ENCODE results near the gene ERMP1.
"Not testable (repeated sequence)": the region's sequence is repeated elsewhere in the genome, so short reads cannot be mapped to it uniquely, and the experiment has no call there.

Gene ERMP1

DNA sequence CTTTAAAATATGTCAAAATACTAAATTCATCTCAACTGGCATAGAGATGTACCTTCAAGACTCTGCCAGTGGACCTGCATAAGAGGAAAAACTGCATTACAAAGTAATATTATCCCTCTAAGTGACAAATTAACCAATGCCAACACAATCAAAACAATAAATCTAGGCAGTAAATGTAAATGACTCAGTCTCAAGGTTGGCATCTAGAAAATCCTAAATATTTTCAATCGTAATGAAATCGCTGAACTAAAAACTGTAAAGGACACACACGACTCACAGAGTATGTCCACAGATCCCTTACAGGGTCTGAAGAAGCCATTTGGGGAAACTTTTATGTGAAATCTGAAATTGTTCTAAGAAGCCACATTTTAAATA is 31.2 kb downstream of the ERMP1 start:
- no peak for TF ChIP-seq CTCF (IDR thresholded peaks at IDR 0.05; ENCODE audit: borderline replicate concordance, insufficient read depth, low read depth, low read length)
- no peak overlapping the region for H3K4me3 ChIP-seq (ENCODE audit: low read depth, low read length)

- TF ChIP-seq CTCF (IDR thresholded peaks at IDR 0.05; ENCODE audit: borderline replicate concordance, insufficient read depth, low read depth, low read length) = no peak
Observed at GRCh38 chr9:5800969-5801738, 31.8 kb downstream of the ERMP1 start.

GRCh38 chr9:5800378-5800777 is 32.5 kb downstream of the ERMP1 start:
- not testable (repeated sequence) for H3K4me3 ChIP-seq (ENCODE audit: low read depth, low read length)

More at GRCh38 chr9:5800969-5801738, 31.8 kb downstream of the ERMP1 start:
- H3K4me3 ChIP-seq (ENCODE audit: low read depth, low read length) = no peak overlapping the region

DNA sequence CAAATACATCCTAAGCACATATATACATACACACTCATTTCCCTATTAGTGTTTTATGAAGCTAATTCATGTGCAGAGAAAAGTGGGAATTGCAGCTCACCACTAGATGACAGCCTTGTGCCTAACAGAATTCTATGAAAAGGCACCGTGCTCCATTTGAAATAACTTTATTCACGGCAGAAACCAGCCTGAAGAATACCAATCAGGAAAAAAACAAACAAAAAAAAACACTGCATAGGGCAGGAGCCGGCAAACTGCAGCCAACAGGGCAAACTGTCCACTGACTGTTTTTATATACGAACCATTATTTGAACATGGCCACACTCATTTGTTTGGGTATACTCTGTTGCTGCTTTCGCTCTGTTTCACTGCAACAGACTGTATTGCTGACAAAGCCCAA is 33.6 kb downstream of the ERMP1 start:
- peak; percentile 54; the same call in 1 of the 2 replicates for TF ChIP-seq CTCF (IDR thresholded peaks at IDR 0.05; ENCODE audit: borderline replicate concordance, insufficient read depth, low read depth, low read length)
- H3K4me3 ChIP-seq (ENCODE audit: low read depth, low read length) = no peak overlapping the region

DNA sequence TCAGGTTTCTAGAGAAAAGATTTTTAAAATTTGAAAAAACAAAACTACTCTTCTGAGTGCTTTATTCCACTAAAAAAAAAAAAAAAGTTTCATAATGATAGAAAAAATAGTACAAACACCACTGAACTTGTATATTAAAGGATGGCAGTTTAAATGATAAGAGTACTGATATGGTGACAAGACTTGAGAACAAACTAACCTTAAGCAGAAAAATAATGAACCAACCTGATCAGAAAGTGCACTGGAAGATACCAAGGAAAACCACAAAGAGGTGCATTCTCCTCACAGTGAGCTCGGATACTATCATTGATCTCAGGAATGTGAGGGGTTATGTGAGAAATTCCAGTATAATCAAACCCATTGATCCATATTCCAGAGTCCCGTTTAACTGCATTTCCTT is 34.3 kb downstream of the ERMP1 start:
- H3K4me3 ChIP-seq (ENCODE audit: low read depth, low read length) = no peak overlapping the region
- TF ChIP-seq CTCF (IDR thresholded peaks at IDR 0.05; ENCODE audit: borderline replicate concordance, insufficient read depth, low read depth, low read length) = no peak

DNA sequence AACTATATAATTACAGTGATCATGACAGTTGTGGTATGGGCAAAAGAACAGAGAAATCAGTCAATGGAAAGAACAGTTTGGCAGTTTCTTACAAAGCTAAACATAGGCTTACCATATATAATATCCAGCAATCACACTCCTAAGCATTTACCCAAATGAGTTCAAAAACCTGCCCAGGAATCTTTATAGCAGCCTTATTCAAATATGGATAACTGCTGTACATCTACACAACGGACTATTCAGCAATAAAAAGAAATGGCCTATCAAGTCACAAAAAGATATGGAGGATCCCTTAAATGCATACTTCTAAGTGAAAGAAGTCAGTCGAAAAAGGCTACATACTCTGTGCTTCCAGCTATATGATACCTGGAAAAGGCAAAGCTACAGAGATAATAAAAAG is 36.6 kb downstream of the ERMP1 start:
- no peak for TF ChIP-seq CTCF (IDR thresholded peaks at IDR 0.05; ENCODE audit: borderline replicate concordance, insufficient read depth, low read depth, low read length)
- no peak overlapping the region for H3K4me3 ChIP-seq (ENCODE audit: low read depth, low read length)

DNA sequence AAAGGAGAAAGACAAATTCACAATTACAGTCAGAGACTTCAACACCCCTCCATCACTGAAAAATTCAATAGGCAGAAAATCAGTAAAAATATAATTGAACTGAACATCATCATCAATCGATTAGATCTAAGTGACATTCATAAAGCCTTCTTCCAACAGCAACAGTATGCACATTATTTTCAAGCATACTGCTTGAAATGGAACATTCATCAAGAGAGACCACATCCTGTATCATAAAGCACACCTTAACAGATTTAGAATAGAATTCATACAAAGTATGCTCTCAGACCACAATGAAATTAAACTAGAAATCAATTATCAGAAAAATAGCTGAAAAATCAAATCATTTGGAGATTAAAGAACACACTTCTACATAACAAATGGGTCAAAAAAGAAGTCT is 39.1 kb downstream of the ERMP1 start:
- no peak for TF ChIP-seq CTCF (IDR thresholded peaks at IDR 0.05; ENCODE audit: borderline replicate concordance, insufficient read depth, low read depth, low read length)
- no peak overlapping the region for H3K4me3 ChIP-seq (ENCODE audit: low read depth, low read length)
